OCI-LY3 (cell line): Measurements from ENCODE around the gene FOXE3.

Source experiments
- H2AFZ ChIP-seq: fragments of 200-600, 300-600 bp; shearing (Covaris generic); 2 replicates; pipeline ENCODE4 v1.6.0; 2014; ENCODE audit warnings: antibody characterized with exemption, low read depth, low read length
- H3K27ac ChIP-seq: fragments of 200-600, 300-600 bp; sonication (generic); 2 replicates; pipeline ENCODE4 v1.5.1; 2014; ENCODE audit warnings: mild to moderate bottlenecking, low read length, moderate library complexity, mixed read lengths
- H3K27me3 ChIP-seq: fragments of 200-600, 300-600 bp; sonication (generic); 2 replicates; pipeline ENCODE4 v1.6.1; 2014; ENCODE audit warnings: low read depth, low read length, mixed read lengths
- H3K36me3 ChIP-seq: fragments of 200-600, 300-600 bp; sonication (generic); replicated peaks from 2 replicates; pipeline ENCODE3; 2014; ENCODE audit warnings: low read depth, low read length, mixed read lengths
- H3K4me1 ChIP-seq: fragments of 300-600, 200-600 bp; sonication (generic); 2 replicates; pipeline ENCODE4 v1.6.1; 2014; ENCODE audit warnings: low read length, mixed read lengths
- H3K4me2 ChIP-seq: fragments of 200-600, 300-600 bp; sonication (generic); 2 replicates; pipeline ENCODE4 v1.6.1; 2014; ENCODE audit warnings: low read length, mixed read lengths
- H3K4me3 ChIP-seq: fragments of 300-600, 200-600 bp; sonication (generic); 2 replicates; pipeline ENCODE4 v1.5.1; 2014; ENCODE audit warnings: antibody characterized with exemption, mild to moderate bottlenecking, low read length, moderate library complexity
- H3K79me2 ChIP-seq: fragments of 300-600, 200-600 bp; shearing (Covaris generic); 2 replicates; pipeline ENCODE4 v1.6.1; 2014; ENCODE audit warnings: mild to moderate bottlenecking, low read length, mixed read lengths
- H3K9ac ChIP-seq: fragments of 300-600, 200-600 bp; shearing (Covaris generic); 2 replicates; pipeline ENCODE4 v1.6.0; 2014; ENCODE audit warnings: mild to moderate bottlenecking, low read length, moderate library complexity
- H3K9me3 ChIP-seq: fragments of 200-600, 300-600 bp; shearing (Covaris generic); 2 replicates; pipeline ENCODE4 v1.6.1; 2014; ENCODE audit warnings: low read length, mixed read lengths; ENCODE audit not compliant: insufficient read depth
- H4K20me1 ChIP-seq: fragments of 200-600, 300-600 bp; sonication (generic); 2 replicates; pipeline ENCODE4 v1.6.1; 2016; ENCODE audit warnings: low read length, mixed read lengths; ENCODE audit not compliant: insufficient read depth
- EZH2phosphoT487 ChIP-seq: fragments of 200-600 bp; shearing (Covaris generic); IDR thresholded peaks from 2 replicates; pipeline ENCODE4 v1.6.1; 2018; ENCODE audit warnings: antibody characterized with exemption, mixed run types, low read depth
- TF ChIP-seq, protein P1 (sequence below): fragments of 200-600, 300-600 bp; sonication (generic); IDR thresholded peaks from 2 replicates; pipeline ENCODE4 v1.5.1; 2014; ENCODE audit warnings: antibody characterized with exemption, low read length, low read depth

FOXE3 gene

DNA sequence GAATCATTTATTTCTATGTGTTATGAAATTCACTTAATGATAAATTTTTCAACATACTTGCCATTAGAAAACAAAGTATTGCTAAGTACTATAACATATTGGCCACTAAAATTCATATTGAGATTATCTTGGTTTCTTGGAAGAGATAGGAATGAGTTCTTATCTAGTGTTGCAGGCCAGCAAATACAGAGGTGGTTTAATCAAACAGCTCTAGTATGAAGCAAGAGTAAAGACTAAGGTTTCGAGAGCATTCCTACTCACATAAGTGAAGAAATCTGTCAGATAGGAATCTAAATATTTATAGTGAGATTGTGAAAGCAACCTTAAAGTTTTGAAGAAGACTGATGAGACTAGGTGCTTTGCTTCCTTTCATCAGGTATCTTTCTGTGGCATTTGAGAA lies 37.9 kb upstream of the FOXE3 start:
- Histone ChIP-seq H3K27me3 (no peaks in the 10 kb centered on the region), H2AFZ (no peak overlapping the region), H3K4me1 (no peaks in the 10 kb centered on the region), H3K9ac (no peak overlapping the region), H3K4me2 (no peak overlapping the region), H3K36me3 (no peaks in the 10 kb centered on the region), H3K9me3 (no peaks in the 10 kb centered on the region), H3K27ac (no peak overlapping the region), H4K20me1 (no peaks in the 10 kb centered on the region), H3K79me2 (no peaks in the 10 kb centered on the region), H3K4me3 (no peak overlapping the region)
- TF ChIP-seq, protein P1, sequence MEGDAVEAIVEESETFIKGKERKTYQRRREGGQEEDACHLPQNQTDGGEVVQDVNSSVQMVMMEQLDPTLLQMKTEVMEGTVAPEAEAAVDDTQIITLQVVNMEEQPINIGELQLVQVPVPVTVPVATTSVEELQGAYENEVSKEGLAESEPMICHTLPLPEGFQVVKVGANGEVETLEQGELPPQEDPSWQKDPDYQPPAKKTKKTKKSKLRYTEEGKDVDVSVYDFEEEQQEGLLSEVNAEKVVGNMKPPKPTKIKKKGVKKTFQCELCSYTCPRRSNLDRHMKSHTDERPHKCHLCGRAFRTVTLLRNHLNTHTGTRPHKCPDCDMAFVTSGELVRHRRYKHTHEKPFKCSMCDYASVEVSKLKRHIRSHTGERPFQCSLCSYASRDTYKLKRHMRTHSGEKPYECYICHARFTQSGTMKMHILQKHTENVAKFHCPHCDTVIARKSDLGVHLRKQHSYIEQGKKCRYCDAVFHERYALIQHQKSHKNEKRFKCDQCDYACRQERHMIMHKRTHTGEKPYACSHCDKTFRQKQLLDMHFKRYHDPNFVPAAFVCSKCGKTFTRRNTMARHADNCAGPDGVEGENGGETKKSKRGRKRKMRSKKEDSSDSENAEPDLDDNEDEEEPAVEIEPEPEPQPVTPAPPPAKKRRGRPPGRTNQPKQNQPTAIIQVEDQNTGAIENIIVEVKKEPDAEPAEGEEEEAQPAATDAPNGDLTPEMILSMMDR = no peak
- TF ChIP-seq EZH2phosphoT487 = no peak

DNA sequence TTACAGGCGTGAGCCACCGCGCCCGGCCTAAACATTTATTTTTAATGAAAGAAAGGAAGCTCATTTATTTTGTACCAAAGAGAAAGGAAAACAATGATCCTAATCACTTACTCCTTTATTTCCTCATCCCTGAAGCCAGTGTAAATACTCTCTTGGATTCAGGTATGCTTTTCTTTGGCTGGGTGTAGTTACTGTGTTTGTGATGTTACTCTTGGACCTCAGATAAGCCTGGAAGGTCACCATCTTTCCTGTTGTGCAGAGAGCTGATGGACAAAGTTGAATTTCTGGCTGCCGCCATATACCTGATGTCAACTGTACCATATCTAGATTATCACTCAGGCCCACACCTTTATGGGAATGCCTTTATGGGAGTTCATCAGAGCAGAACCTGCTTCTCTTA lies 35.4 kb upstream of the FOXE3 start:
- Histone ChIP-seq H3K4me3 (no peak overlapping the region), H3K4me1 (no peaks in the 10 kb centered on the region), H3K27ac (no peak overlapping the region), H3K9ac (no peak overlapping the region), H3K79me2 (no peaks in the 10 kb centered on the region), H4K20me1 (no peaks in the 10 kb centered on the region), H2AFZ (no peak overlapping the region), H3K27me3 (no peaks in the 10 kb centered on the region), H3K9me3 (no peaks in the 10 kb centered on the region), H3K4me2 (no peak overlapping the region), H3K36me3 (no peaks in the 10 kb centered on the region)
- TF ChIP-seq, protein P1 = no peak
- TF ChIP-seq EZH2phosphoT487 = no peak

DNA sequence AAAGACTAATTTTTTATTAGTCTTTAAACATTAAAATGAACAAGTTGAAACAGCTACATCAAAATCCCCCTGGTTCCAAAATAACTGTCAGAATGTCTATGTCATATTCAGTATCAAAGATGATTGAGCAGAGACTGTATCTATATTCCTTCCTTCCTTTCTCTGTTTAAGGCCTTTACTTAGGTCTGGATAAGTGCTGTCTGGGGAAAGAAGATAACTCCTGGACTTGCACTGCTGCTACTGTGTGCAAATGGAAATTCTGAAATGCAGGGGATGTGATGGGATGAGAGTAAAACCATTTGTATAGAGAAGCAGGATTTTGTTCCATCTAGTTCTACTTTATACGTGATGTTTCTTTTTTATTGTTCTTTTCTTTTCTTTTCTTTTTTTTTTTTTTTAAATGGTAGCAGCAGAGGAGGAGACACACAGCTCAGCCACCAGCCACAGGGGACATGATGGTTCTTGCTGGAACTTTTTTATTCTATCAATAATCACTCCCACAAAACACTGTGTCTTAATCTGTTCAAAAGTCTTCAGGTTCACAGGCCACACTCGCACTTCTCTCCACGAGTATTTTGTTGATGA lies 33.6 kb upstream of the FOXE3 start:
- Histone ChIP-seq H3K36me3 (no peaks in the 10 kb centered on the region), H2AFZ (no peak overlapping the region), H3K4me3 (no peak overlapping the region), H3K9ac (no peak overlapping the region), H4K20me1 (no peaks in the 10 kb centered on the region), H3K9me3 (no peaks in the 10 kb centered on the region), H3K27ac (no peak overlapping the region), H3K4me2 (no peak overlapping the region), H3K4me1 (no peaks in the 10 kb centered on the region), H3K27me3 (no peaks in the 10 kb centered on the region), H3K79me2 (no peaks in the 10 kb centered on the region)
- no peak for TF ChIP-seq EZH2phosphoT487
- TF ChIP-seq, protein P1 = no peak

DNA sequence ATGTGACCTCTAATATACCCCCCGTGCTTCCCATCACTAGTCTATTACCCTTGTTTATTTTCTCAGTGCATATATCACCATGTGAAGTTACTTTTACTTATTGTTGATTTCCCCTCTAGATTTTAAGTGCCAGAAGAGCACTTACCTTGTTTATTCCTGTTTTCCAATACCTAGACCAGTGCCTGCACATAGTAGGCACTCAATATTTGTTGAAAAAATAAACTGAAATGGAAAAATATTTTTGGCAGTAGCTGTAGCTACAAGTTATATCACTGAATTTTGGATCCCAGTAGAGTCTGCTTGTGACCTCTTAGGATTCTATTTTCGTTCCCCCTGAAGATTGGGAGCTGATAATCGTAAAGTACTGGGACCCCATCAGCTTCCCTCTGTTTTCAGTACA lies 32.0 kb upstream of the FOXE3 start:
- Histone ChIP-seq H3K9me3 (no peaks in the 10 kb centered on the region), H3K4me2 (no peak overlapping the region), H3K4me3 (no peak overlapping the region), H3K27ac (no peak overlapping the region), H4K20me1 (no peaks in the 10 kb centered on the region), H3K9ac (no peak overlapping the region), H3K27me3 (no peaks in the 10 kb centered on the region), H3K36me3 (no peaks in the 10 kb centered on the region), H2AFZ (no peak overlapping the region), H3K79me2 (no peaks in the 10 kb centered on the region), H3K4me1 (no peaks in the 10 kb centered on the region)
- TF ChIP-seq, protein P1 = no peak
- TF ChIP-seq EZH2phosphoT487 = no peak
